Skeletal muscle tissue (tissue), 4 donors: ENCODE results near the gene MMD2. TPM values are rescaled to one million over a fixed set of nuclear protein-coding genes. Genes with fewer than 3 reads are reported as not detected.

ENCODE experiments used
- H3K27ac ChIP-seq: one replicate; pipeline ENCODE4 v1.7.0; 2013; ENCODE audit warnings: mild to moderate bottlenecking, low read depth, low read length, inconsistent platforms
- H3K27me3 ChIP-seq, 3 donors: one replicate each; pipeline ENCODE4 v1.7.0; 2013; ENCODE audit warnings: low read length in 3 of 3; ENCODE audit not compliant: control insufficient read depth in 3 of 3, insufficient read depth in 3 of 3
- H3K36me3 ChIP-seq, 3 donors: one replicate each; pipeline ENCODE4 v1.7.0; 2013; ENCODE audit warnings: low read length in 3 of 3; ENCODE audit not compliant: control insufficient read depth in 3 of 3, insufficient read depth in 3 of 3
- H3K4me1 ChIP-seq, 3 donors: one replicate each; pipeline ENCODE4 v1.7.0; 2013; ENCODE audit warnings: low read length in 3 of 3, mild to moderate bottlenecking in 3 of 3; ENCODE audit not compliant: control insufficient read depth in 3 of 3, insufficient read depth in 3 of 3
- H3K4me3 ChIP-seq, 3 donors: one replicate each; pipeline ENCODE4 v1.7.0; 2013; ENCODE audit warnings: low read length in 3 of 3
- H3K9ac ChIP-seq, 3 donors: one replicate each; pipeline ENCODE4 v1.7.0; 2013; ENCODE audit warnings: low read length in 3 of 3, mild to moderate bottlenecking in 3 of 3, moderate library complexity in 2 of 3, low read depth in 1 of 3
- H3K9me3 ChIP-seq, 3 donors: one replicate each; pipeline ENCODE4 v1.7.0; 2013; ENCODE audit warnings: low read length in 3 of 3; ENCODE audit not compliant: control insufficient read depth in 3 of 3
- total RNA-seq: library from RNA; depleted of rRNA; stranded (reverse); fragments of >200 nt; gene quantifications from one replicate; pipeline ENCODE4 v1.2.3, GENCODE V29; 2014
- donor health status: Osteomylitis.

Gene MMD2
- not detected for total RNA-seq

GRCh38 chr7:4958477-4959301 lies at the start of gene MMD2:
TSS of gene MMD2 (minus strand) at chr7:4959187. CDS start at chr7:4959017, 170 bp downstream.
- H3K4me3 ChIP-seq: no peak within 1 kb of the TSS
- no peaks in the 10 kb centered on the region for H3K36me3 ChIP-seq
- no peak within 1 kb of the TSS for H3K9ac ChIP-seq
- peaks cover 0 to 5% (median 4%) of the 10 kb centered on the region in 3 donors for H3K4me1 ChIP-seq
- H3K27me3 ChIP-seq: peaks cover 37 to 40% (median 38%) of the 10 kb centered on the region in 3 donors
- H3K9me3 ChIP-seq: no peaks in the 10 kb centered on the region
- no peak within 1 kb of the TSS for H3K27ac ChIP-seq

GRCh38 chr7:5005066-5005465 lies 46.1 kb upstream of the MMD2 start:
- H3K36me3 ChIP-seq: peaks cover 0 to 4% (median 2%) of the 10 kb centered on the region in 3 donors

GRCh38 chr7:5001911-5002310 lies 42.9 kb upstream of the MMD2 start:
- Histone ChIP-seq H3K36me3 (peaks cover 3 to 21% (median 7%) of the 10 kb centered on the region in 3 donors), H3K9ac (no peak overlapping the region), H3K27ac (no peak overlapping the region), H3K4me1 (no peaks in the 10 kb centered on the region), H3K4me3 (no peak overlapping the region), H3K9me3 (no peaks in the 10 kb centered on the region), H3K27me3 (no peaks in the 10 kb centered on the region)

More at GRCh38 chr7:5005066-5005465, 46.1 kb upstream of the MMD2 start:
- Histone ChIP-seq H3K27ac (no peak overlapping the region), H3K27me3 (no peaks in the 10 kb centered on the region), H3K9ac (no peak overlapping the region), H3K4me3 (no peak overlapping the region), H3K4me1 (no peaks in the 10 kb centered on the region), H3K9me3 (no peaks in the 10 kb centered on the region)

- no peaks in the 10 kb centered on the region for H3K4me1 ChIP-seq
- no peak overlapping the region for H3K4me3 ChIP-seq
- peaks cover 9 to 29% (median 12%) of the 10 kb centered on the region in 3 donors for H3K36me3 ChIP-seq
- no peaks in the 10 kb centered on the region for H3K9me3 ChIP-seq
- H3K27me3 ChIP-seq: no peaks in the 10 kb centered on the region
- H3K9ac ChIP-seq: no peak overlapping the region
- no peak overlapping the region for H3K27ac ChIP-seq
Observed at GRCh38 chr7:5001003-5001402, 42.0 kb upstream of the MMD2 start.

- H3K27ac ChIP-seq: no peak overlapping the region
- peaks cover 18 to 41% (median 18%) of the 10 kb centered on the region in 3 donors for H3K36me3 ChIP-seq
- H3K4me3 ChIP-seq: no peak overlapping the region
- H3K9me3 ChIP-seq: no peaks in the 10 kb centered on the region
- H3K9ac ChIP-seq: no peak overlapping the region
- no peaks in the 10 kb centered on the region for H3K27me3 ChIP-seq
- no peaks in the 10 kb centered on the region for H3K4me1 ChIP-seq
Observed at GRCh38 chr7:4999369-4999950, 40.5 kb upstream of the MMD2 start.

- Histone ChIP-seq H3K4me3 (no peak overlapping the region), H3K9me3 (no peaks in the 10 kb centered on the region), H3K9ac (no peak overlapping the region), H3K27ac (no peak overlapping the region), H3K27me3 (no peaks in the 10 kb centered on the region), H3K4me1 (no peaks in the 10 kb centered on the region), H3K36me3 (peaks cover 21 to 44% (median 23%) of the 10 kb centered on the region in 3 donors)
Observed at GRCh38 chr7:4998910-4999309, 39.9 kb upstream of the MMD2 start.

- H3K27ac ChIP-seq: no peak overlapping the region
- H3K9me3 ChIP-seq: no peaks in the 10 kb centered on the region
- no peak overlapping the region for H3K9ac ChIP-seq
- no peaks in the 10 kb centered on the region for H3K27me3 ChIP-seq
- H3K4me1 ChIP-seq: no peaks in the 10 kb centered on the region
- H3K4me3 ChIP-seq: no peak overlapping the region
- peaks cover 23 to 50% (median 26%) of the 10 kb centered on the region in 3 donors for H3K36me3 ChIP-seq
Observed at GRCh38 chr7:4998244-4998643, 39.3 kb upstream of the MMD2 start.

GRCh38 chr7:4996696-4997222 lies 37.8 kb upstream of the MMD2 start:
- H3K36me3 ChIP-seq: peaks cover 28 to 62% (median 33%) of the 10 kb centered on the region in 3 donors
- H3K27me3 ChIP-seq: no peaks in the 10 kb centered on the region
- H3K4me3 ChIP-seq: no peak overlapping the region
- no peak overlapping the region for H3K27ac ChIP-seq
- H3K4me1 ChIP-seq: no peaks in the 10 kb centered on the region
- no peaks in the 10 kb centered on the region for H3K9me3 ChIP-seq
- no peak overlapping the region for H3K9ac ChIP-seq

GRCh38 chr7:4995429-4995969 lies 36.5 kb upstream of the MMD2 start:
- no peaks in the 10 kb centered on the region for H3K4me1 ChIP-seq
- H3K4me3 ChIP-seq: no peak overlapping the region
- no peaks in the 10 kb centered on the region for H3K9me3 ChIP-seq
- no peak overlapping the region for H3K27ac ChIP-seq
- no peak overlapping the region for H3K9ac ChIP-seq
- H3K36me3 ChIP-seq: peaks cover 32 to 66% (median 35%) of the 10 kb centered on the region in 3 donors
- no peaks in the 10 kb centered on the region for H3K27me3 ChIP-seq

GRCh38 chr7:4993471-4993870 lies 34.5 kb upstream of the MMD2 start:
- Histone ChIP-seq H3K4me1 (no peaks in the 10 kb centered on the region), H3K36me3 (peaks cover 36 to 69% (median 39%) of the 10 kb centered on the region in 3 donors), H3K9ac (no peak overlapping the region), H3K27ac (no peak overlapping the region), H3K9me3 (no peaks in the 10 kb centered on the region), H3K27me3 (no peaks in the 10 kb centered on the region), H3K4me3 (no peak overlapping the region)
